Caco-2 (cell line): ENCODE results near the gene ANKDD1A. TPM values are rescaled to one million over a fixed set of nuclear protein-coding genes. Genes with fewer than 3 reads are reported as not detected.

Experiments
- BruUV-seq: library from RNA; stranded (reverse); fragments of 400-500 nt; replicated peaks from 2 replicates; lab custom pipeline; 2021; lab: Mats Ljungman, UMichigan
- CTCF ChIA-PET: fragments of 300-600 bp; sonication (Branson Sonifier 250); formaldehyde crosslinking; loops from one replicate; lab custom pipeline; 2022; ENCODE audit warnings: antibody characterized with exemption; lab: Charles Lee
- POLR2A ChIA-PET: fragments of 300-600 bp; sonication (Branson Sonifier 250); formaldehyde crosslinking; loops from one replicate; lab custom pipeline; 2022; ENCODE audit warnings: antibody characterized with exemption; lab: Charles Lee
- DNase-seq, 2 experiments: peaks; one replicate each; pipeline versions ENCODE4 v3.0.0 to v3.0.0-alpha.2; 2020 to 2022
- H3K27me3 ChIP-seq: replicated peaks from 2 replicates; pipeline ENCODE4 v1.6.0; 2011; ENCODE audit warnings: low read length; ENCODE audit not compliant: control insufficient read depth, insufficient read depth
- H3K36me3 ChIP-seq: 2 replicates; pipeline ENCODE4 v1.5.1; 2011; ENCODE audit warnings: low read length; ENCODE audit not compliant: control insufficient read depth, insufficient read depth
- H3K4me1 ChIP-seq: fragments of 250-450 bp; sonication (Bioruptor Pico); 2 replicates; pipeline ENCODE4 v1.5.1; 2020; ENCODE audit warnings: mild to moderate bottlenecking
- H3K4me3 ChIP-seq: 2 replicates; pipeline ENCODE4 v1.5.1; 2011; ENCODE audit warnings: low read depth, mild to moderate bottlenecking, control low read depth, low read length
- H3K9me3 ChIP-seq: fragments of 250-450 bp; sonication (Bioruptor Pico); 2 replicates; pipeline ENCODE4 v1.5.1; 2020; ENCODE audit warnings: mild to moderate bottlenecking, moderate library complexity
- H3K27ac Mint-ChIP-seq: one replicate; pipeline ENCODE4 v1.8.0; 2022; ENCODE audit warnings: mixed read lengths; ENCODE audit not compliant: unreplicated experiment
- H3K27me3 Mint-ChIP-seq: one replicate; pipeline ENCODE4 v1.8.0; 2022; ENCODE audit warnings: mixed read lengths; ENCODE audit not compliant: insufficient read depth, unreplicated experiment
- H3K36me3 Mint-ChIP-seq: one replicate; pipeline ENCODE4 v1.8.0; 2022; ENCODE audit warnings: mild to moderate bottlenecking, mixed read lengths; ENCODE audit not compliant: insufficient read depth, unreplicated experiment
- H3K4me1 Mint-ChIP-seq: one replicate; pipeline ENCODE4 v1.8.0; 2022; ENCODE audit warnings: low read depth, mixed read lengths; ENCODE audit not compliant: unreplicated experiment
- H3K4me3 Mint-ChIP-seq: one replicate; pipeline ENCODE4 v1.8.0; 2022; ENCODE audit warnings: mild to moderate bottlenecking, moderate library complexity, mixed read lengths; ENCODE audit not compliant: unreplicated experiment
- H3K9me3 Mint-ChIP-seq: one replicate; pipeline ENCODE4 v1.8.0; 2022; ENCODE audit warnings: mixed read lengths; ENCODE audit not compliant: unreplicated experiment
- intact Hi-C: fragments of 100-400 bp; cut with micrococcal nuclease; formaldehyde crosslinking; loops from one replicate; pipeline ENCODE4 v1.10.0; 2022; ENCODE audit not compliant: unreplicated experiment
- total RNA-seq: library from RNA; stranded (reverse); gene quantifications from 2 replicates; pipeline ENCODE4 v1.2.3, GENCODE V29; 2022
- TF ChIP-seq, protein P1 (sequence below), 2 experiments: fragments of 200-600 bp in 1 of 2; IDR thresholded peaks; 1 replicate in 1 of 2; 2 replicates in 1 of 2; pipeline versions ENCODE4 v1.5.1 to v1.8.0; 2011 to 2022; ENCODE audit warnings: antibody characterized with exemption in 1 of 2, control low read depth in 1 of 2, inconsistent platforms in 1 of 2, low read depth in 1 of 2, low read length in 1 of 2, mild to moderate bottlenecking in 1 of 2, moderate library complexity in 1 of 2; ENCODE audit not compliant: insufficient read depth in 1 of 2, severe bottlenecking in 1 of 2, unreplicated experiment in 1 of 2

ANKDD1A gene
- total RNA-seq, 1 experiment from 2014 or later: 1.6 TPM

DNA sequence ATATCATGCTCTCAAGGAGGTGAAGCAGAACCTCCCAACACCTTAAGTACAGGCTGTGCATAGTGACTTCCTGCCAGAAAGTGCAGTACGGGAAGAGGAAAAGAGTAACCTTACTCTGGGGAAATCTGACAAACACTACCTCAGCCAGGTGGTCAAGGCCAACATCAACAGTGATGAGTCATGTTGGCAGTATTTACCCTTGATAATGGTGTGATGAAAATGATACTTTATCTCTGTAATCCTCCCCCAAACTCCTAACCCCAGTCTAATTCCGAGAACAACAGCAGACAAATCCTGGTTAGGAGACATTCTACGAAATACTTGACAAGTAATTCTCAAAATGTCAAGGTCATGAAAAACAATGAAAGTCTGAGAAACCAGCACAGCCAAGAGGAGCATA, 26.5 kb downstream of the ANKDD1A start:
- ChIA-PET POLR2A (no interaction called here), CTCF (no interaction called here)
- Mint-ChIP-seq H3K27ac (no peak overlapping the region), H3K4me3 (no peak overlapping the region), H3K9me3 (no peaks in the 10 kb centered on the region), H3K27me3 (peaks cover 5% of the 10 kb centered on the region), H3K4me1 (no peaks in the 10 kb centered on the region), H3K36me3 (no peaks in the 10 kb centered on the region)
- DNase-seq: no peak
- Histone ChIP-seq H3K4me3 (no peak overlapping the region), H3K27me3 (no peaks in the 10 kb centered on the region), H3K36me3 (no peaks in the 10 kb centered on the region), H3K9me3 (no peaks in the 10 kb centered on the region), H3K4me1 (no peaks in the 10 kb centered on the region)
- TF ChIP-seq, protein P1, sequence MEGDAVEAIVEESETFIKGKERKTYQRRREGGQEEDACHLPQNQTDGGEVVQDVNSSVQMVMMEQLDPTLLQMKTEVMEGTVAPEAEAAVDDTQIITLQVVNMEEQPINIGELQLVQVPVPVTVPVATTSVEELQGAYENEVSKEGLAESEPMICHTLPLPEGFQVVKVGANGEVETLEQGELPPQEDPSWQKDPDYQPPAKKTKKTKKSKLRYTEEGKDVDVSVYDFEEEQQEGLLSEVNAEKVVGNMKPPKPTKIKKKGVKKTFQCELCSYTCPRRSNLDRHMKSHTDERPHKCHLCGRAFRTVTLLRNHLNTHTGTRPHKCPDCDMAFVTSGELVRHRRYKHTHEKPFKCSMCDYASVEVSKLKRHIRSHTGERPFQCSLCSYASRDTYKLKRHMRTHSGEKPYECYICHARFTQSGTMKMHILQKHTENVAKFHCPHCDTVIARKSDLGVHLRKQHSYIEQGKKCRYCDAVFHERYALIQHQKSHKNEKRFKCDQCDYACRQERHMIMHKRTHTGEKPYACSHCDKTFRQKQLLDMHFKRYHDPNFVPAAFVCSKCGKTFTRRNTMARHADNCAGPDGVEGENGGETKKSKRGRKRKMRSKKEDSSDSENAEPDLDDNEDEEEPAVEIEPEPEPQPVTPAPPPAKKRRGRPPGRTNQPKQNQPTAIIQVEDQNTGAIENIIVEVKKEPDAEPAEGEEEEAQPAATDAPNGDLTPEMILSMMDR (IDR thresholded peaks at IDR 0.05; ENCODE audit: insufficient read depth in 1 of 2, low read depth in 1 of 2, low read length in 1 of 2, severe bottlenecking in 1 of 2, unreplicated experiment in 1 of 2): no peak
- no TSS peak for BruUV-seq
- intact Hi-C loops: no loop called here

DNA sequence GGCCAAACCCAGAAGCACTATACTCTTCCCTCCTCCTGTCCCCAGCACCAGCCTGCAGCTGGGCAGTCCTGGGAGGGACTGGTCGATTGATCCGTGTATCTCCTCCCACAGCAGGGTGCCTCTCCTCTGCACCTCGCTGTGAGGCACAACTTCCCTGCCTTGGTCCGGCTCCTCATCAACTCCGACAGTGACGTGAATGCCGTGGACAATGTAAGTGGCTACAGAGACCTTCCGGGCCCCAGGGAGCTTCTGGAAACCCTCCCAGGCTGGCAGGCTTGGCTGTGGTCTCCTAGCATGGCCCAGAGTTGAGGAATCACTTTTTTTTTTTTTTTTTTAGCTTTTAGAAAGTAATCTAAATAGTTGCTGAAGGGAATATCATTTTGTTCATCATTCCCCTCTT, 30.7 kb downstream of the ANKDD1A start:
- Mint-ChIP-seq H3K27me3 (peaks cover 5% of the 10 kb centered on the region), H3K4me1 (no peaks in the 10 kb centered on the region), H3K36me3 (no peaks in the 10 kb centered on the region), H3K27ac (no peak overlapping the region), H3K9me3 (no peaks in the 10 kb centered on the region), H3K4me3 (no peak overlapping the region)
- no peaks in the 10 kb centered on the region for H3K4me1 ChIP-seq
- ChIA-PET POLR2A (no interaction called here), CTCF (no interaction called here)
- no TSS peak for BruUV-seq
- no peak overlapping the region for H3K4me3 ChIP-seq
- intact Hi-C loops: loop anchor here (10.0 kb wide), 1 partner anchor 78 kb away; no protein-coding TSS in a partner anchor
- no peak for DNase-seq
- H3K36me3 ChIP-seq: no peaks in the 10 kb centered on the region
- TF ChIP-seq, protein P1 (IDR thresholded peaks at IDR 0.05; ENCODE audit: insufficient read depth in 1 of 2, low read depth in 1 of 2, low read length in 1 of 2, severe bottlenecking in 1 of 2, unreplicated experiment in 1 of 2): no peak
- no peaks in the 10 kb centered on the region for H3K27me3 ChIP-seq
- no peaks in the 10 kb centered on the region for H3K9me3 ChIP-seq

DNA sequence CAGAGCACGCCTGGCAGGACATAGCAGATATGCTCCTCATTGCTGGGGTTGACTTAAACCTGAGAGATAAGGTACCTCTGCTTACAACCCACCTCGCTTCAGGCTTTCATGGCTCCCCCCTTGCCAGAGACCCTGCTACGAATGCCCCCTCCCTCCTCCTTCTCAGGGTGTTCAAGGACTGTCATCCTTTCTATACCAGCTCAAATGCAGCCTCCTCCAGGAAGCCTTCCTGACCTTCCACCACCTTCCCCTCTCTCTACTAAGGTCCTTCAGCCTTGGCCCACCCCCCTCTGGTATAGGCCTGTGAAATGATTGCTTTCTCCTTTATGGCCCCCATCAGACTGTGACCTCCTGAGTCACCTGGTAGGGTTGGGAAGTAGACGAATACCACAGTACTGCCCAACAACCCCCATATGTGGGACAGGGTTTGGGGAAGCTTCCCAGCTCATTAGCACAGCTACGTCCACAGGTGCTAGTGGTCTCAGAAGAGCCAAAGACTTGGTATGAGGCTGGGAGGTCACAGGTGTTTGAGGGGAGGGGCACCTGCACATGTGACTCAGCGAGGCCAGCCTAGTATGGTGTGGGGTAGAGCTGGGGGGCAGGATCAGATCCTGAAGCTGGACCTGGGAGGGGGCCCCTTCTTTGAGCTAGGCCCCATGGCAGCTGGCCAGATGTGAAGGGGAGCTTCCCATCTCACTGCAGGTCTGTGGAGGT, 32.0 kb downstream of the ANKDD1A start:
- H3K27me3 ChIP-seq: no peaks in the 10 kb centered on the region
- no peak overlapping the region for H3K27ac Mint-ChIP-seq
- no peak overlapping the region for H3K4me3 ChIP-seq
- no peaks in the 10 kb centered on the region for H3K9me3 Mint-ChIP-seq
- ChIA-PET CTCF (no interaction called here), POLR2A (interaction anchor here (0.6 kb wide), 1 partner anchor 293 kb away, joined by 6 read pairs; no protein-coding TSS in a partner anchor)
- no peaks in the 10 kb centered on the region for H3K4me1 Mint-ChIP-seq
- TF ChIP-seq, protein P1 (IDR thresholded peaks at IDR 0.05; ENCODE audit: insufficient read depth in 1 of 2, low read depth in 1 of 2, low read length in 1 of 2, severe bottlenecking in 1 of 2, unreplicated experiment in 1 of 2): no peak
- BruUV-seq: no TSS peak
- H3K36me3 ChIP-seq: no peaks in the 10 kb centered on the region
- H3K27me3 Mint-ChIP-seq: peaks cover 3% of the 10 kb centered on the region
- no peaks in the 10 kb centered on the region for H3K4me1 ChIP-seq
- no peaks in the 10 kb centered on the region for H3K36me3 Mint-ChIP-seq
- intact Hi-C loops: loop anchor here (10.0 kb wide), 1 partner anchor 79 kb away; no protein-coding TSS in a partner anchor
- no peaks in the 10 kb centered on the region for H3K9me3 ChIP-seq
- no peak overlapping the region for H3K4me3 Mint-ChIP-seq
- DNase-seq: no peak
